Measurements from ENCODE around the gene TTLL10.
"Not testable (repeated sequence)": the region's sequence is repeated elsewhere in the genome, so short reads cannot be mapped to it uniquely, and the experiment has no call there.

DNA sequence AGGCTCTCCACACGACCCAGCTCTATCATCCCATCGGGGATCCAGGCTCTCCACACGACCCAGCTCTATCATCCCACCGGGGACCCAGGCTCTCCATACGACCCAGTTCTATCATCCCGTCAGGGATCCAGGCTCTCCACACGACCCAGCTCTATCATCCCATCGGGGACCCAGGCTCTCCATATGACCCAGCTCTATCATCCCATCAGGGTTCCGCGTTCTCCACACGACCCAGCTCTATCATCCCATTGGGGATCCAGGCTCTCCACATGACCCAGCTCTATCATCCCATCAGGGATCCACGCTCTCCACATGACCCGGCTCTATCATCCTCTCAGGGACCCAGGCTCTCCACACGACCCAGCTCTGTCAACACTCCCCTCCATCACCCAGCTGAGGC lies 20.5 kb upstream of the TTLL10 start:
- TF ChIP-seq, protein P1, sequence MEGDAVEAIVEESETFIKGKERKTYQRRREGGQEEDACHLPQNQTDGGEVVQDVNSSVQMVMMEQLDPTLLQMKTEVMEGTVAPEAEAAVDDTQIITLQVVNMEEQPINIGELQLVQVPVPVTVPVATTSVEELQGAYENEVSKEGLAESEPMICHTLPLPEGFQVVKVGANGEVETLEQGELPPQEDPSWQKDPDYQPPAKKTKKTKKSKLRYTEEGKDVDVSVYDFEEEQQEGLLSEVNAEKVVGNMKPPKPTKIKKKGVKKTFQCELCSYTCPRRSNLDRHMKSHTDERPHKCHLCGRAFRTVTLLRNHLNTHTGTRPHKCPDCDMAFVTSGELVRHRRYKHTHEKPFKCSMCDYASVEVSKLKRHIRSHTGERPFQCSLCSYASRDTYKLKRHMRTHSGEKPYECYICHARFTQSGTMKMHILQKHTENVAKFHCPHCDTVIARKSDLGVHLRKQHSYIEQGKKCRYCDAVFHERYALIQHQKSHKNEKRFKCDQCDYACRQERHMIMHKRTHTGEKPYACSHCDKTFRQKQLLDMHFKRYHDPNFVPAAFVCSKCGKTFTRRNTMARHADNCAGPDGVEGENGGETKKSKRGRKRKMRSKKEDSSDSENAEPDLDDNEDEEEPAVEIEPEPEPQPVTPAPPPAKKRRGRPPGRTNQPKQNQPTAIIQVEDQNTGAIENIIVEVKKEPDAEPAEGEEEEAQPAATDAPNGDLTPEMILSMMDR (IDR thresholded peaks at IDR 0.05) = not testable (repeated sequence)
- TF ChIP-seq POLR2A, EP300 (IDR thresholded peaks at IDR 0.05): not testable (repeated sequence)
